ENCODE data around the gene GYS1. TPM values are rescaled to one million over a fixed set of nuclear protein-coding genes. Genes with fewer than 3 reads are reported as not detected.
A peak's percentile ranks its signal among the peaks of the same experiment; 100 is the strongest.

The GYS1 gene
- total RNA-seq, 1 donor, result 44.5 TPM

GRCh38 chr19:48945415-48945814 is 47.7 kb downstream of the GYS1 start:
- Histone ChIP-seq H3K36me3 (ENCODE audit: insufficient read depth, low read length) (no peaks in the 10 kb centered on the region), H2AFZ (ENCODE audit: low read length) (no peak overlapping the region)
- peak; percentile 48 for DNase-seq (ENCODE audit: insufficient read length, low spot score, missing footprints)

GRCh38 chr19:48943081-48943480 is 50.0 kb downstream of the GYS1 start:
- Histone ChIP-seq H3K79me2 (ENCODE audit: insufficient read depth, low read length) (no peaks in the 10 kb centered on the region), H3K36me3 (ENCODE audit: insufficient read depth, low read length) (no peaks in the 10 kb centered on the region), H2AFZ (ENCODE audit: low read length) (no peak overlapping the region), H3K4me1 (ENCODE audit: insufficient read depth, low read length) (no peaks in the 10 kb centered on the region), H4K20me1 (ENCODE audit: insufficient read depth, low read length) (no peaks in the 10 kb centered on the region), H3K4me2 (ENCODE audit: insufficient read depth, low read length) (no peak overlapping the region), H3K9me3 (ENCODE audit: low read depth, low read length) (peaks cover 6% of the 10 kb centered on the region), H3K27me3 (ENCODE audit: insufficient read depth, low read length) (no peaks in the 10 kb centered on the region), H3K4me3 (ENCODE audit: insufficient read depth, low read length) (no peak overlapping the region), H3K27ac (ENCODE audit: low read depth, low read length) (no peak overlapping the region)
- TF ChIP-seq, protein P1, sequence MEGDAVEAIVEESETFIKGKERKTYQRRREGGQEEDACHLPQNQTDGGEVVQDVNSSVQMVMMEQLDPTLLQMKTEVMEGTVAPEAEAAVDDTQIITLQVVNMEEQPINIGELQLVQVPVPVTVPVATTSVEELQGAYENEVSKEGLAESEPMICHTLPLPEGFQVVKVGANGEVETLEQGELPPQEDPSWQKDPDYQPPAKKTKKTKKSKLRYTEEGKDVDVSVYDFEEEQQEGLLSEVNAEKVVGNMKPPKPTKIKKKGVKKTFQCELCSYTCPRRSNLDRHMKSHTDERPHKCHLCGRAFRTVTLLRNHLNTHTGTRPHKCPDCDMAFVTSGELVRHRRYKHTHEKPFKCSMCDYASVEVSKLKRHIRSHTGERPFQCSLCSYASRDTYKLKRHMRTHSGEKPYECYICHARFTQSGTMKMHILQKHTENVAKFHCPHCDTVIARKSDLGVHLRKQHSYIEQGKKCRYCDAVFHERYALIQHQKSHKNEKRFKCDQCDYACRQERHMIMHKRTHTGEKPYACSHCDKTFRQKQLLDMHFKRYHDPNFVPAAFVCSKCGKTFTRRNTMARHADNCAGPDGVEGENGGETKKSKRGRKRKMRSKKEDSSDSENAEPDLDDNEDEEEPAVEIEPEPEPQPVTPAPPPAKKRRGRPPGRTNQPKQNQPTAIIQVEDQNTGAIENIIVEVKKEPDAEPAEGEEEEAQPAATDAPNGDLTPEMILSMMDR (IDR thresholded peaks at IDR 0.05; ENCODE audit: extremely low read depth, low read depth, low read length), result no peak
- DNase-seq (ENCODE audit: insufficient read length, low spot score, missing footprints), result no peak

More at GRCh38 chr19:48945415-48945814, 47.7 kb downstream of the GYS1 start:
- H3K27ac ChIP-seq (ENCODE audit: low read depth, low read length), result no peak overlapping the region
- H3K4me3 ChIP-seq (ENCODE audit: insufficient read depth, low read length), result no peak overlapping the region
- TF ChIP-seq, protein P1 (IDR thresholded peaks at IDR 0.05; ENCODE audit: extremely low read depth, low read depth, low read length), result no peak
- no peaks in the 10 kb centered on the region for H3K27me3 ChIP-seq (ENCODE audit: insufficient read depth, low read length)
- H3K79me2 ChIP-seq (ENCODE audit: insufficient read depth, low read length), result no peaks in the 10 kb centered on the region
- peaks cover 6% of the 10 kb centered on the region for H3K9me3 ChIP-seq (ENCODE audit: low read depth, low read length)
- H3K4me2 ChIP-seq (ENCODE audit: insufficient read depth, low read length), result no peak overlapping the region
- H3K4me1 ChIP-seq (ENCODE audit: insufficient read depth, low read length), result no peaks in the 10 kb centered on the region
- H4K20me1 ChIP-seq (ENCODE audit: insufficient read depth, low read length), result no peaks in the 10 kb centered on the region

GRCh38 chr19:48940902-48941301 is 52.2 kb downstream of the GYS1 start:
- H3K27ac ChIP-seq (ENCODE audit: low read depth, low read length), result no peak overlapping the region
- no peak overlapping the region for H2AFZ ChIP-seq (ENCODE audit: low read length)
- H3K36me3 ChIP-seq (ENCODE audit: insufficient read depth, low read length), result no peaks in the 10 kb centered on the region
- H3K79me2 ChIP-seq (ENCODE audit: insufficient read depth, low read length), result no peaks in the 10 kb centered on the region
- TF ChIP-seq, protein P1 (IDR thresholded peaks at IDR 0.05; ENCODE audit: extremely low read depth, low read depth, low read length), result no peak
- no peaks in the 10 kb centered on the region for H4K20me1 ChIP-seq (ENCODE audit: insufficient read depth, low read length)
- H3K4me3 ChIP-seq (ENCODE audit: insufficient read depth, low read length), result no peak overlapping the region
- H3K9me3 ChIP-seq (ENCODE audit: low read depth, low read length), result peaks cover 4% of the 10 kb centered on the region
- no peaks in the 10 kb centered on the region for H3K4me1 ChIP-seq (ENCODE audit: insufficient read depth, low read length)
- no peaks in the 10 kb centered on the region for H3K27me3 ChIP-seq (ENCODE audit: insufficient read depth, low read length)
- H3K4me2 ChIP-seq (ENCODE audit: insufficient read depth, low read length), result no peak overlapping the region
- peak; percentile 47 for DNase-seq (ENCODE audit: insufficient read length, low spot score, missing footprints)

DNA sequence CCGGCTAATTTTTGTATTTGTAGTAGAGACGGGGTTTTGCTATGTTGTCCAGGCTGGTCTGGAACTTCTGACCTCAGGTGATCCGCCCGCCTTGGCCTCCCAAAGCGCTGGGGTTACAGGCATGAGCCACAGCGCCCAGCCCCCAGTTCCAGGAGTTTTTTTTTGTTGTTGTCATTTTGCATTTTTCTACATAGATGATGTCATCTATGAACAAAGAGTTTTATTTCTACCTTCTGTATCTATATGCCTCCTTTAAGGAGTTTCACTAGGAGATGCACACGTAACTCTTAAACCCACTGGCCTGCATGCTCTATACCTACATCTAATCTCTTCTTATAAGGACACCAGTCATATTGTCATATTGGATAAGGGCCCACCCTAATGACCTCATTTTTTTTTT is 54.9 kb downstream of the GYS1 start:
- no peaks in the 10 kb centered on the region for H3K36me3 ChIP-seq (ENCODE audit: insufficient read depth, low read length)
- no peaks in the 10 kb centered on the region for H3K79me2 ChIP-seq (ENCODE audit: insufficient read depth, low read length)
- H3K4me3 ChIP-seq (ENCODE audit: insufficient read depth, low read length), result no peak overlapping the region
- no peaks in the 10 kb centered on the region for H3K27me3 ChIP-seq (ENCODE audit: insufficient read depth, low read length)
- peak; percentile 29 for DNase-seq (ENCODE audit: insufficient read length, low spot score, missing footprints)
- TF ChIP-seq, protein P1 (IDR thresholded peaks at IDR 0.05; ENCODE audit: extremely low read depth, low read depth, low read length), result no peak
- no peak overlapping the region for H2AFZ ChIP-seq (ENCODE audit: low read length)
- no peaks in the 10 kb centered on the region for H4K20me1 ChIP-seq (ENCODE audit: insufficient read depth, low read length)
- no peak overlapping the region for H3K27ac ChIP-seq (ENCODE audit: low read depth, low read length)
- no peak overlapping the region for H3K4me2 ChIP-seq (ENCODE audit: insufficient read depth, low read length)
- no peaks in the 10 kb centered on the region for H3K4me1 ChIP-seq (ENCODE audit: insufficient read depth, low read length)
- peaks cover 4% of the 10 kb centered on the region for H3K9me3 ChIP-seq (ENCODE audit: low read depth, low read length)
